ENCODE results near the gene PCDHGC5.

PCDHGC5 gene

GRCh38 chr5:141488591-141489561, at the start of gene PCDHGC5:
PCDHGC5 (plus strand) TSS chr5:141489081; CDS start chr5:141489241, 160 bp downstream.
- in situ Hi-C loops (cut with MboI; ENCODE audit: low sequenced_read_pairs), result no loop called here

DNA sequence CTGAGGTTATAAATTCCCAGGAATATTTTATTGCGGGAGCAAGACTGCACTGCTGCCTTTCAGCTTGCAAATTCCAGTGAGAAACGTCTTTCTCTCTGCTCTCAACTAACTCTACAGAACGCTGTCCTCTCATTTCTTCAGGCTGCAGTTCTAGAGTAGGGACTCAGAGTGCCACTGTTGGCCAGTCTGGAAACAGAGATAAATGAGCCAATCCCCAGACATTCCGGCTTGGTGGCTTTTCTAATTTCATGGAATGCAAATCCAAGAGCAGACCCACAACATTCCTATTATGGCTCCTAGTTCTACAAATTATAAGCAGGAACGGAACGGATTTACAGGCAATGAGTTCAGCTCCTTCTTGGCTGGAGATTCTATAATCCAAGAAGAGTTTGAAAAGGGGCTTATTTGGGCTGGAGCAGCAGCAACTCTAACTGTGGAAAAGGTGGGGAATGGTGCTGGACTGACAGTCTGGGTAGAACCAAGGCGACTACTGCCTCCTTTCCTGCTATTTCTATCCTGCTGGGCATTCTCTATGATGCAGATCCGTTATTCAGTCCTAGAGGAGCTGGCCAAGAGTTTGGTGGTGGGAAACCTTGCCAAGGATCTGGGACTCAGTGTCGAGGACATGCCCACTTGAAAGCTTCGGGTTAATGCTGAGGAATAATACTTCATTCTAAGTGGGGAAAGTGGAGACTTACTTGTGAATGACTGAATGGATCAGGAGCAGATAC, 49.3 kb upstream of the PCDHGC5 start:
- in situ Hi-C loops (cut with MboI; ENCODE audit: low sequenced_read_pairs), result no loop called here

DNA sequence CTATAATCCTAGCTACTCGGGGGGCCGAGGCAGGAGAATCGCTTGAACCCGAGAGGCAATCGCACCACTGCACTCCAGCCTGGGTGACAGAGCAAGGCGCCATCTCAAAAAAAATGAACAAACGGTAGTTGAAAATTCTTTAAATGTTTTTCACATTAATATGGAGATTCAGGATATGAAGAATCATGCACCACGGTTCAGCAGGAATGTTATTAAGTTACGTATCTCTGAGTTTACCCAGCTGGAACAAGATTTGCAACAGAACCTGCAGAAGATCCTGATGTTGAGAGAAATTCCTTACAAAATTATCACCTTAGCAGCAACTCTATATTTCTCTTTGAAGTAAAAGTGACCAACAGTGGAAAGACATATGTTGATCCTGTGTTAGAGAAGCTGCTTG, 48.5 kb upstream of the PCDHGC5 start:
- in situ Hi-C loops (cut with MboI; ENCODE audit: low sequenced_read_pairs), result no loop called here

DNA sequence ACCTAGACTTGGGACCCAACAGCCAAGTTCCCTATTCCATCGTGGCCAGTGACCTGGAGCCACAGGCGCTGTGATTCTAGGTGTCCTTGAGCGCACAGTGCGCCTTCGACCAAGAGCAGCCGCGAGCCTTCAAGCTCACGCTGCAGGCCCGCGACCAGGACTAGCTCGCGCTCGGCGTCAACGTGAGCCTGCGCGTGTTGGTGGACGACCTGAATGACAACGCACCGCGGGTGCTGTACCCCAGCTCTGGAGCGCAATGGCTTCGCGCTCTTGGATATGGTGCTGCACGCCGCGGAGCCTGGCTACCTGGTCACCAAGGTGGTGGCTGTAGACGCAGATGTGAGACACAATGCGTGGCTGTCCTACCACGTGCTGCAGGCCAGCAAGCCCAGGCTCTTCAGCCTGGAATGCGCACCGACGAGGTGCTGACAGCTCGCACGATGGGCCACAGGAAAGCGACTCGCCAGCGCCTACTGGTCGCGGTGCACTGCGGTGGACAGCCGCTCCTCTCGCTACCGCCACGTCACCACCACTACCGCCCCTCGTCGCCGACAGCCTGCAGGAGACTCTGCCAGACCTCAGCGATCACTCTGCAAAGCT, 47.2 kb upstream of the PCDHGC5 start:
- in situ Hi-C loops (cut with MboI; ENCODE audit: low sequenced_read_pairs), result no loop called here

GRCh38 chr5:141465351-141465750, 23.5 kb upstream of the PCDHGC5 start:
- in situ Hi-C loops (cut with MboI; ENCODE audit: low sequenced_read_pairs), result no loop called here

- in situ Hi-C loops (cut with MboI; ENCODE audit: low sequenced_read_pairs), result no loop called here
Measured at GRCh38 chr5:141475625-141476131, 13.2 kb upstream of the PCDHGC5 start, which contains the start of gene PCDHGC3. PCDHGC3 (plus strand) TSS chr5:141475966; CDS start chr5:141476117, 151 bp downstream.

GRCh38 chr5:141476132-141476911, 12.6 kb upstream of the PCDHGC5 start:
- in situ Hi-C loops (cut with MboI; ENCODE audit: low sequenced_read_pairs), result no loop called here

GRCh38 chr5:141477044-141477575, 11.8 kb upstream of the PCDHGC5 start:
- in situ Hi-C loops (cut with MboI; ENCODE audit: low sequenced_read_pairs), result no loop called here

- in situ Hi-C loops (cut with MboI; ENCODE audit: low sequenced_read_pairs), result no loop called here
Measured at GRCh38 chr5:141477815-141478214, 11.1 kb upstream of the PCDHGC5 start.

GRCh38 chr5:141478321-141478945, 10.4 kb upstream of the PCDHGC5 start:
- in situ Hi-C loops (cut with MboI; ENCODE audit: low sequenced_read_pairs), result no loop called here

DNA sequence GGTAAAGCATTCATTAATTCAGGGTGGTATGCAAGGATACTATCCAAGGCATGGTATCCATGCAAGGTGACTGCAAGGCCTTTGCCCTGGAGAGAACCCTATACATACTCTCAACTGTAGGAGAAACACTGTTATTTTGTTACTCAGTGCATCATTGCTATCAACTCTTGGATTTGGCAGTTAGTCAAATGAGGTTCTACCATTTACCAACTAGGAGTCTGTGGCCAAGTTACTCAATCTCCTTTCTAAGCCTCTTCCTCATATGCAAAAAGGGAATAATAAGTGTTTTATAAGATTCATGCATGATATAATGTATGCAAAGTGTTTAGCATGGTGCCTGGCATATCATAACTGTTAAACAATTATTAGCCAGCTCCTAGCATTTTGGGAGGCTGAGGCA, 9.1 kb upstream of the PCDHGC5 start:
- in situ Hi-C loops (cut with MboI; ENCODE audit: low sequenced_read_pairs), result no loop called here

DNA sequence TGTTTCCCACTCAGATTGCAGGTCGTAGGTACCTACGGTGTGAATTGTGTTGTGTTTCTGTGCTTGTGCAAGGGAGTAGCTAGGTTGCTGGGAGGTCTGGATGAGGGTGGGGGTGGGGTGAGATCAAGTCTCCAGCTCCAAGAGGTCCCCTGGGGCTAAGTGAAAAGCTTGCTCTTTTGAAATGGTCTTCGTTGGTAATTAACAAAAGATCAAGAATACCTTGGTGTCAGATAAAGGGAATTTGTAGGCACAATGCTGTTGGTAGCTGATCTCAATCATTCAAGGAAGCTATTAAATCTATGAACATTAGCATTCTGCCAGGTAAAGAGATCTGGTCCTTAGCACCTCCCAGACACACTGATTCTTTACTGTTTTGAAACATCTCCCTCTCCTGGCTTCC, 5.0 kb upstream of the PCDHGC5 start:
- in situ Hi-C loops (cut with MboI; ENCODE audit: low sequenced_read_pairs), result no loop called here

DNA sequence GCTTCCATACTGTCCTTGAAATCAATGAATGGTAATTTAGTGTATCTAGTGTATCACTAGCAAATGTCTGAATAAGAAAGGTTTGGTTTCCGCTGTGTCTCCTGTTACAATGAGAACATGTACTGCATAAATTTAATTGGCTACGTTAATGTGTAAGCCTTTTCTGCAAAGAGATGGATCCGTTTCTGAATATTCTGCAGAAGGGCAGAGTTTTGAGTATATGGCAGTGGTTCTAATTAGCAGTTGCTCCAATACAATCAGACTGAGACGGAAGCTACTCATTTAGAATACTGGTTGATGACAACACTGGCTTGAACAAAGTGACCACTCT, 4.6 kb upstream of the PCDHGC5 start:
- in situ Hi-C loops (cut with MboI; ENCODE audit: low sequenced_read_pairs), result no loop called here

- in situ Hi-C loops (cut with MboI; ENCODE audit: low sequenced_read_pairs), result no loop called here
Measured at GRCh38 chr5:141484641-141485311, 4.1 kb upstream of the PCDHGC5 start, which contains the start of gene PCDHGC4. PCDHGC4 (plus strand) TSS chr5:141485030; CDS start chr5:141485174, 144 bp downstream.

- in situ Hi-C loops (cut with MboI; ENCODE audit: low sequenced_read_pairs), result no loop called here
Measured at GRCh38 chr5:141485321-141486055, 3.4 kb upstream of the PCDHGC5 start.

- in situ Hi-C loops (cut with MboI; ENCODE audit: low sequenced_read_pairs), result no loop called here
Measured at GRCh38 chr5:141486091-141486490, 2.8 kb upstream of the PCDHGC5 start.

DNA sequence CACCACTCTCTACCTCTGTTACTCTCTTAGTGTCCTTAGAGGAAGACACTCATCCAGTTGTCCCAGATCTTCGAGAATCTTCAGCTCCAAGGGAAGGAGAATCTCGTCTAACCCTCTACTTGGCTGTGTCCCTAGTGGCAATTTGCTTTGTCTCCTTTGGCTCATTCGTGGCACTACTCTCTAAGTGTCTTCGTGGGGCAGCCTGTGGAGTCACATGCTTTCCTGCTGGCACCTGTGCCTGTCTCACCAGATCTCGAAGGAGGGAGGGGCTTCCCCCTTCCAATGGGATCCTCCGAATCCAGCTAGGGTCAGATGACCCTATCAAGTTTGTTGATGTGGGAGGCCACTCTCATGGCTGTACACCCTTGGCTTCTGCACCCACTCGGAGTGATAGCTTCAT, 1.8 kb upstream of the PCDHGC5 start:
- in situ Hi-C loops (cut with MboI; ENCODE audit: low sequenced_read_pairs), result no loop called here

DNA sequence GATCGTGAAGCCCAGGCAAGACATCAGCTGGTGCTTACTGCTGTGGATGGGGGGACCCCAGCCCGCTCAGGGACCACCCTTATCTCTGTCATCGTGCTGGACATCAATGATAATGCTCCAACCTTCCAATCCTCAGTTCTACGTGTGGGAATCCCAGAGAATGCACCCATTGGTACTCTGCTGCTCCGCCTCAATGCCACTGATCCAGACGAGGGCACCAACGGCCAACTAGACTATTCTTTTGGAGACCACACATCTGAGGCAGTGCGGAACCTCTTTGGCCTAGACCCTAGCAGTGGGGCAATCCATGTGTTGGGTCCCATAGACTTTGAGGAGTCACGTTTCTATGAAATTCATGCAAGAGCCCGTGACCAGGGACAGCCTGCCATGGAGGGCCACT, 960 bp downstream of the PCDHGC5 start:
- in situ Hi-C loops (cut with MboI; ENCODE audit: low sequenced_read_pairs), result no loop called here
